Colonic mucosa (tissue), 4 donors: Measurements from ENCODE around the gene PMF1. TPM values are rescaled to one million over a fixed set of nuclear protein-coding genes. Genes with fewer than 3 reads are reported as not detected.

Experiments
- DNase-seq: peaks from one replicate; pipeline ENCODE4 v3.0.0-alpha.2; 2020
- H3K27ac ChIP-seq: fragments of 200-600 bp; one replicate; pipeline ENCODE4 v1.8.0; 2021
- H3K27me3 ChIP-seq: fragments of 200-600 bp; one replicate; pipeline ENCODE4 v1.8.0; 2021
- H3K36me3 ChIP-seq: fragments of 200-600 bp; one replicate; pipeline ENCODE4 v1.8.0; 2021
- H3K4me1 ChIP-seq: fragments of 200-600 bp; one replicate; pipeline ENCODE4 v1.8.0; 2021; ENCODE audit warnings: mild to moderate bottlenecking
- H3K4me3 ChIP-seq: fragments of 200-600 bp; one replicate; pipeline ENCODE4 v1.8.0; 2021
- H3K9ac ChIP-seq, 2 donors: one replicate each; pipeline ENCODE4 v1.7.0; 2013; ENCODE audit warnings: control low read depth in 2 of 2, low read depth in 2 of 2, low read length in 2 of 2
- H3K9me3 ChIP-seq: fragments of 200-600 bp; one replicate; pipeline ENCODE4 v1.8.0; 2021
- intact Hi-C: fragments of 100-400 bp; cut with DNase I; formaldehyde crosslinking; loops from one replicate; pipeline ENCODE4 v1.14.1; 2022
- total RNA-seq, 2 donors: library from RNA; stranded (reverse); fragmentation: NEBNext Ultra II Directional in 1 of 2; extraction: Animal tissue kit (Norgen Biotek cat#: 25700) in 1 of 2; gene quantifications; one replicate each; pipeline ENCODE4 v1.2.1, GENCODE V29; 2021
- TF ChIP-seq, protein P1 (sequence below): fragments of 200-600 bp; IDR thresholded peaks from one replicate; pipeline ENCODE4 v1.8.0; 2022; ENCODE audit warnings: antibody characterized with exemption, mild to moderate bottlenecking
- donor health status: healthy.
- donor health status: DM: no; HTN: no; CAD: no.
- donor health status: DM: no; HTN: no; CAD: no.

Gene PMF1
- total RNA-seq, 2 donors from 2014 or later = 44.4 to 49.4 TPM

DNA sequence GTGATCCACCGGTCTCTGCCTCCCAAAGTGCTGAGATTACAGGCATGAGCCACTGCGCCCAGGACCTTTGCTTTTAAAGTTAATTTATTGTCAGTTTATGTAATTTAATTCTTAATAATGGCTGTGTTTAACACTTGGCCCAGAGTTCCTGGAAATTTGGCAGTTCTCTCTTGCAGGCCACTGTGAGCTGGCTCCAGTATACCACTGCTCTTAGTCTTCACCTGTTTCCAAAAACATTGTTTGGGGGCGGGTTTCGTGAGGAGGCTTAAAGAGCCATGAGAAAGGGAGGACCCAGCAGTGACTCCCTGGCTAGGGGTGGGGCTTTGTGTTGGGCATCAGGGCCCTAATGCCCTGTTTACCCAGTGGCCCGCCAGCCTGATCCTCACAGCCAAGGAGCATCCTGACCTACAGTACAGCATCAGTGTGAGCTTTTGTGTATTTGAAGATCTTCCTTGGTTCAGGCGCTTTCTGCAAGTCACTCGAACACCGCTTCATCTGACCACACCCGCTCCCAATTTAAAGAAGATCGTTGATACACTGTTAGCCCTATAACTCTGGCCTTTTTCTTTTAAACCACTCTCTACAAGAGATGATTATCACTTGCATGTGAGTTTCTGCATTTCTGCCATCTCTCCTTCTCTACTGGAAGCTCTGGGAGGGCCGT is 17.1 kb downstream of the PMF1 start:
- no peaks in the 10 kb centered on the region for H3K27me3 ChIP-seq
- H3K27ac ChIP-seq = no peak overlapping the region
- no peaks in the 10 kb centered on the region for H3K4me1 ChIP-seq
- no peak overlapping the region for H3K9ac ChIP-seq
- TF ChIP-seq, protein P1, sequence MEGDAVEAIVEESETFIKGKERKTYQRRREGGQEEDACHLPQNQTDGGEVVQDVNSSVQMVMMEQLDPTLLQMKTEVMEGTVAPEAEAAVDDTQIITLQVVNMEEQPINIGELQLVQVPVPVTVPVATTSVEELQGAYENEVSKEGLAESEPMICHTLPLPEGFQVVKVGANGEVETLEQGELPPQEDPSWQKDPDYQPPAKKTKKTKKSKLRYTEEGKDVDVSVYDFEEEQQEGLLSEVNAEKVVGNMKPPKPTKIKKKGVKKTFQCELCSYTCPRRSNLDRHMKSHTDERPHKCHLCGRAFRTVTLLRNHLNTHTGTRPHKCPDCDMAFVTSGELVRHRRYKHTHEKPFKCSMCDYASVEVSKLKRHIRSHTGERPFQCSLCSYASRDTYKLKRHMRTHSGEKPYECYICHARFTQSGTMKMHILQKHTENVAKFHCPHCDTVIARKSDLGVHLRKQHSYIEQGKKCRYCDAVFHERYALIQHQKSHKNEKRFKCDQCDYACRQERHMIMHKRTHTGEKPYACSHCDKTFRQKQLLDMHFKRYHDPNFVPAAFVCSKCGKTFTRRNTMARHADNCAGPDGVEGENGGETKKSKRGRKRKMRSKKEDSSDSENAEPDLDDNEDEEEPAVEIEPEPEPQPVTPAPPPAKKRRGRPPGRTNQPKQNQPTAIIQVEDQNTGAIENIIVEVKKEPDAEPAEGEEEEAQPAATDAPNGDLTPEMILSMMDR = no peak
- no peak overlapping the region for H3K4me3 ChIP-seq
- H3K9me3 ChIP-seq = no peaks in the 10 kb centered on the region
- no peak for DNase-seq
- no peaks in the 10 kb centered on the region for H3K36me3 ChIP-seq
- intact Hi-C loops = no loop called here

DNA sequence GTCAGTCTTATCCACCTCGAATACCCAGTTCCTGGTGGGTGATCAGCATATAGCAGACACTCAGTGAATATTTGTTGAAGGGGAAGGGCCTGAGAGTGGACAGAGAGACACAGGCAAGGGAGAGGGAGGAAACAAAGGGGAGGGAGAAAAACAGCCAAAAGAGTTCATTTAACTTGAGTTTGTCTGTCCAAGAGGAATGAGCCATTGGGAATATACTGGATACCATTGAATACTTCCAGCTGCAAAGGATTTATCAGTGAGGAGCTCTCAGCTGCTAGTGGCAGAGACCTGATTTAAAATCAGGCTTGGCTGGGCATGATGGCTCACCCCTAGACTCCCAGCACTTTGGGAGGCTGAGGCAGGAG is 17.6 kb downstream of the PMF1 start:
- Histone ChIP-seq H3K36me3 (no peaks in the 10 kb centered on the region), H3K9me3 (no peaks in the 10 kb centered on the region), H3K4me3 (no peak overlapping the region), H3K9ac (no peak overlapping the region), H3K4me1 (no peaks in the 10 kb centered on the region), H3K27ac (no peak overlapping the region), H3K27me3 (no peaks in the 10 kb centered on the region)
- intact Hi-C loops = no loop called here
- TF ChIP-seq, protein P1 = no peak
- DNase-seq = no peak

- intact Hi-C loops = no loop called here
- Histone ChIP-seq H3K4me3 (no peak overlapping the region), H3K9me3 (no peaks in the 10 kb centered on the region), H3K4me1 (no peaks in the 10 kb centered on the region), H3K36me3 (no peaks in the 10 kb centered on the region), H3K27ac (no peak overlapping the region), H3K9ac (no peak overlapping the region), H3K27me3 (no peaks in the 10 kb centered on the region)
- DNase-seq = no peak
- TF ChIP-seq, protein P1 = no peak
Observed at GRCh38 chr1:156232201-156232894, 19.5 kb downstream of the PMF1 start.

DNA sequence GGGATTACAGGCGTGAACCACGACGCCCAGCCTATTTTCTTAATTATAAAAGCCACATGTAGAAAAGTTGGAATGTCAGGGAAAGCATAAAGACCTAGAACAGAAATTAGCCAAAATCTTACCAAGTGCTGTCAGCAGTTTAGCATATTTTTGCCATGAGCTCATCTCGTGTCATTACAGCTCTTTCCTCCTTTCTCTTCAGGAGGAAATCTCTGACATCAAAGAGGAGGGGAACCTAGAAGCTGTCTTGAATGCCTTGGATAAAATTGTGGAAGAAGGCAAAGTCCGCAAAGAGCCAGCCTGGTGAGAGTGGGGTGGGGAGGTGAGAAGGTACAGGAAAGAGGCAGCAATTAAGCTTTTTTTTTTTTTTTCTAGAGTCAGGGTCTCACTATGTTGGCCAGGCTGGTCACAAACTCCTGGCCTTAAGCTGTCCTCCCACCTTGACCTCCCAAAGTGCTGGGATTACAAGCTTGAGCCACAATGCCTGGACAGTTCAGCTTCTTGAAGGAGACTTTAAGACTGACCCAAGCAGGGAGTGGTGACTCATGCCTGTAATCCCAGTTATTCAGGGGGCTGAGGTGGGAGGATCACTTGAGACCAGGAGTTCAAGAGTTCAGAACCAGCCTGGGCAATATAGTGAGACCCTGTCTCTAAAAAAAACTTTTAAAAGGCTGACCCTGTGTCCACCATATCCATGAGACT is 20.8 kb downstream of the PMF1 start:
- H3K27me3 ChIP-seq = no peaks in the 10 kb centered on the region
- H3K36me3 ChIP-seq = no peaks in the 10 kb centered on the region
- H3K4me1 ChIP-seq = no peaks in the 10 kb centered on the region
- TF ChIP-seq, protein P1 = no peak
- intact Hi-C loops = no loop called here
- no peak for DNase-seq
- no peak overlapping the region for H3K9ac ChIP-seq
- no peaks in the 10 kb centered on the region for H3K9me3 ChIP-seq
- no peak overlapping the region for H3K27ac ChIP-seq
- H3K4me3 ChIP-seq = no peak overlapping the region

DNA sequence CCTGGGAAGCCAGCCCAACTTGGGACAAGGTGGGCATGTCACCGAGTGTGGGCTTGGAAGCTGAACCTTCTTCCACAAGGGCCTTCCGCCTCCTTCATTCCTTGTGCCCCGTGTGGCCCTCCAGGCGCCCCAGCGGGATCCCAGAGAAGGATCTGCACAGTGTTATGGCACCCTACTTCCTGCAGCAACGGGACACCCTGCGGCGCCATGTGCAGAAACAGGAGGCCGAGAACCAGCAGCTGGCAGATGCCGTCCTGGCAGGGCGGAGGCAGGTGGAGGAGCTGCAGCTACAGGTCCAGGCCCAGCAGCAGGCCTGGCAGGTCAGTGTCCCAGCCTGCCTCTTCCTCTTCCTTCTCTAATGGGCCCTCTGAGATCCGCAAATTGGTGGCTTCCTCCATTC is 23.4 kb downstream of the PMF1 start:
- Histone ChIP-seq H3K27me3 (no peaks in the 10 kb centered on the region), H3K4me1 (no peaks in the 10 kb centered on the region), H3K4me3 (no peak overlapping the region), H3K9me3 (no peaks in the 10 kb centered on the region), H3K9ac (no peak overlapping the region), H3K36me3 (no peaks in the 10 kb centered on the region), H3K27ac (no peak overlapping the region)
- intact Hi-C loops = no loop called here
- DNase-seq = no peak
- TF ChIP-seq, protein P1 = no peak
